Endothelial cell of umbilical vein (primary cell): Measurements from ENCODE around the gene SEMA3G. TPM values are rescaled to one million over a fixed set of nuclear protein-coding genes. Genes with fewer than 3 reads are reported as not detected.

Experiments
- BruUV-seq: library from RNA; stranded (reverse); fragments of 400-500 nt; replicated peaks from 2 replicates; lab custom pipeline; 2021; lab: Mats Ljungman, UMichigan
- CTCF ChIA-PET: fragments of 300-600, 350-600 bp; sonication (Branson Sonifier 250); formaldehyde crosslinking; loops from one replicate; lab custom pipeline; 2021; ENCODE audit warnings: antibody characterized with exemption, inconsistent platforms; lab: Charles Lee
- POLR2A ChIA-PET: fragments of 300-600, 350-600 bp; sonication (Branson Sonifier 250); formaldehyde crosslinking; loops from one replicate; lab custom pipeline; 2021; ENCODE audit warnings: antibody characterized with exemption, inconsistent platforms; lab: Charles Lee
- DNase-seq: peaks from one replicate; pipeline ENCODE4 v3.0.0-alpha.2; 2011; ENCODE audit warnings: low read depth, low spot score
- FAIRE-seq: peaks from 2 replicates; lab custom pipeline; 2011; peaks lifted over from hg19 to GRCh38; lab: Jason Lieb, UNC
- H2AFZ ChIP-seq: 2 replicates; pipeline ENCODE4 v1.6.0; 2012; ENCODE audit warnings: low read depth, low read length, control low read depth, inconsistent platforms
- H3K27ac ChIP-seq: 2 replicates; pipeline ENCODE4 v1.5.1; 2011; ENCODE audit warnings: low read depth, mild to moderate bottlenecking, control low read depth, low read length, moderate library complexity; ENCODE audit not compliant: insufficient read depth
- H3K27me3 ChIP-seq, 2 experiments: 2 replicates each; pipeline versions ENCODE4 v1.6.0 to v1.6.1; 2011; ENCODE audit warnings: low read length in 2 of 2, mixed read lengths in 1 of 2; ENCODE audit not compliant: control insufficient read depth in 2 of 2, insufficient read depth in 2 of 2
- H3K36me3 ChIP-seq, 2 experiments: 2 replicates in 1 of 2; 3 replicates in 1 of 2; pipeline ENCODE4 v1.5.1; 2011; ENCODE audit warnings: low read length in 2 of 2, mild to moderate bottlenecking in 1 of 2, moderate library complexity in 1 of 2; ENCODE audit not compliant: control insufficient read depth in 2 of 2, insufficient read depth in 2 of 2; ENCODE audit errors: extremely low read depth in 1 of 2
- H3K4me1 ChIP-seq: 3 replicates; pipeline ENCODE4 v1.5.1; 2011; ENCODE audit warnings: mild to moderate bottlenecking, low read length; ENCODE audit not compliant: control insufficient read depth, insufficient read depth; ENCODE audit errors: extremely low read depth
- H3K4me2 ChIP-seq: 2 replicates; pipeline ENCODE4 v1.6.1; 2011; ENCODE audit warnings: low read length, control low read depth, mixed read lengths; ENCODE audit not compliant: insufficient read depth
- H3K4me3 ChIP-seq, 3 experiments: fragments of 200-600 bp in 1 of 3; sonication (generic), shearing (Covaris generic) in 1 of 3; replicated peaks in 1 of 3; 2 replicates each; pipeline ENCODE4 v1.5.1; 2011 to 2016; ENCODE audit warnings: control low read depth in 3 of 3, low read length in 3 of 3, mild to moderate bottlenecking in 2 of 3, inconsistent platforms in 1 of 3, low read depth in 1 of 3, moderate library complexity in 1 of 3; ENCODE audit not compliant: insufficient read depth in 1 of 3
- H3K79me2 ChIP-seq: 2 replicates; pipeline ENCODE4 v1.6.0; 2012; ENCODE audit warnings: low read length, inconsistent platforms; ENCODE audit not compliant: control insufficient read depth, insufficient read depth
- H3K9ac ChIP-seq: replicated peaks from 2 replicates; pipeline ENCODE3; 2011; ENCODE audit warnings: low read length, control low read depth; ENCODE audit not compliant: insufficient read depth; ENCODE audit errors: extremely low read depth
- H3K9me1 ChIP-seq: replicated peaks from 3 replicates; pipeline ENCODE4 v1.6.0; 2011; ENCODE audit warnings: mild to moderate bottlenecking, low read length; ENCODE audit not compliant: control insufficient read depth, insufficient read depth; ENCODE audit errors: extremely low read depth
- H3K9me3 ChIP-seq: replicated peaks from 2 replicates; pipeline ENCODE4 v1.5.1; 2012; ENCODE audit warnings: low read length, inconsistent platforms; ENCODE audit not compliant: control insufficient read depth, insufficient read depth
- H4K20me1 ChIP-seq: replicated peaks from 2 replicates; pipeline ENCODE3; 2011; ENCODE audit warnings: mild to moderate bottlenecking, low read length; ENCODE audit not compliant: control insufficient read depth, insufficient read depth; ENCODE audit errors: extremely low read depth
- CTCF ChIP-seq, 2 donors: IDR thresholded peaks; 1 replicate in 1 of 2; 2 replicates in 1 of 2; pipeline ENCODE4 v1.5.1; 2011; ENCODE audit warnings: low read length in 2 of 2, mild to moderate bottlenecking in 2 of 2, moderate library complexity in 2 of 2, control low read depth in 1 of 2, inconsistent platforms in 1 of 2, low read depth in 1 of 2; ENCODE audit not compliant: insufficient read depth in 1 of 2; ENCODE audit errors: extremely low read depth in 1 of 2
- EZH2 ChIP-seq: IDR thresholded peaks from 2 replicates; pipeline ENCODE4 v1.6.1; 2012; ENCODE audit warnings: borderline replicate concordance, low read depth, mild to moderate bottlenecking, moderate library complexity, low read length, inconsistent platforms; ENCODE audit not compliant: severe bottlenecking
- FOS ChIP-seq: IDR thresholded peaks from 2 replicates; pipeline ENCODE4 v1.6.1; 2011; ENCODE audit warnings: mild to moderate bottlenecking, low read length, moderate library complexity, borderline replicate concordance; ENCODE audit not compliant: insufficient read depth
- JUN ChIP-seq: IDR thresholded peaks from 2 replicates; pipeline ENCODE4 v1.6.1; 2011; ENCODE audit warnings: borderline replicate concordance, low read depth; ENCODE audit not compliant: insufficient read length, insufficient read depth
- MYC ChIP-seq: IDR thresholded peaks from one replicate; pipeline ENCODE4 v1.6.1; 2011; ENCODE audit warnings: mild to moderate bottlenecking, low read depth, low read length
- POLR2A ChIP-seq: IDR thresholded peaks from 2 replicates; pipeline ENCODE4 v1.6.1; 2012; ENCODE audit warnings: low read depth, mild to moderate bottlenecking, control low read depth, low read length
- POLR2AphosphoS5 ChIP-seq: IDR thresholded peaks from 2 replicates; pipeline ENCODE4 v1.6.1; 2012; ENCODE audit warnings: low read depth, mild to moderate bottlenecking, control low read depth, low read length, moderate library complexity; ENCODE audit not compliant: insufficient read depth
- dilution Hi-C: fragments of 300-500 bp; cut with MboI; formaldehyde crosslinking; loops from one replicate; pipeline ENCODE4 v1.15.0; 2019; ENCODE audit warnings: low sequenced_read_pairs; ENCODE audit not compliant: extremely low pct_ligation_motif_present
- intact Hi-C: fragments of 100-400 bp; cut with micrococcal nuclease; formaldehyde crosslinking; loops from one replicate; pipeline ENCODE4 v1.10.0; 2022
- polyA plus RNA-seq, 4 experiments: library from polyadenylated mRNA; depleted of rRNA in 3 of 4; stranded (reverse) in 3 of 4; unstranded in 1 of 4; fragments of >200 nt; gene quantifications; 2 replicates each; pipeline versions ENCODE4 v1.2.1 to v1.2.3, GENCODE V29; 2011 to 2012; ENCODE audit warnings: missing spikeins in 1 of 4
- total RNA-seq: library from RNA; stranded (reverse); gene quantifications from 2 replicates; pipeline ENCODE4 v1.2.3, GENCODE V29; 2021

The SEMA3G gene
- total and polyA plus RNA-seq, 2 donors (not counting 3 experiments of a cell fraction or from before 2014, with no cell fraction given): 22.6 to 27.9 TPM

DNA sequence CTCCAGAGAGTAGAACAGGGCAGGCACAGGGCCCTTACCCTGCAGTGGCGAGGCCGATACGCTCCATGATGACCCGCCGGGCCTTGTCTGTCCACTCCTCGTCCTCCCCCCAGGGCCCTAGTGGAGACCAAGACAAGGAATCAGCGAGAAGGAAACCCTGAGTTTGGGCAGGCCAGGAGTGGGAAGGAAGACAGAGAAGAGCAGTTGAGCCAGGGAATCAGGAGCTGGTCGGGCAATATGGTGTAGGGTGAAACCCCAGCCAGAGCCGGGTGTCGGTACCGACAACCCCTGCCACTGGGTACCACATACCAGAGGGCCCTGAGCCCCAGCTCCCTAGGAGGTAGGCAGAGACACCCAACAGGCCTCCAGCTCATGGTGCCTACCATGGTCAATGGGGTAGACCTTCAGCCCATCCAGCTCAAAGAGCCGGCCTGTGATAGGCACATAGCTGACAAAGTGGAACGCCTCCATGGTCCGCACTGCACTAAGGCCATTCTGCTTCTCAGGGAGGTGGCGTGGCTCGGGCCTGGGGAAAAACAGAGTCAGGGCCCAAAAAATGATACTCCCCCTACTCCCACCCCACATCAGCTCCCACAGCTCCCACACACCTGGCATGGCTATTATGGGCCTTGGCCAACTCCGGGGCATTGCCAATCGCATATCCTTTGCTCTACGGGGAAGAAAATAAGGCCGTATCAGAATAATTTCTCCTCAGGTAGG, 38.0 kb downstream of the SEMA3G start:
- no peaks in the 10 kb centered on the region for H3K9me3 ChIP-seq
- no peaks in the 10 kb centered on the region for H4K20me1 ChIP-seq
- FAIRE-seq (no peak), DNase-seq (no peak)
- dilution Hi-C loops: no loop called here
- no TSS peak for BruUV-seq
- H3K4me2 ChIP-seq: no peak overlapping the region
- POLR2A ChIA-PET: interaction anchor here (0.5 kb wide), 1 partner anchor 35 kb away, joined by 3 read pairs; no protein-coding TSS in a partner anchor
- no peaks in the 10 kb centered on the region for H3K9me1 ChIP-seq
- peaks cover 20% of the 10 kb centered on the region for H3K4me1 ChIP-seq
- H3K27me3 ChIP-seq: no peaks in the 10 kb centered on the region
- TF ChIP-seq POLR2A: no peak
- TF ChIP-seq POLR2AphosphoS5: no peak
- TF ChIP-seq FOS: no peak
- TF ChIP-seq CTCF (IDR thresholded peaks at IDR 0.05; ENCODE audit: extremely low read depth in 1 of 2, insufficient read depth in 1 of 2, low read depth in 1 of 2, low read length in 2 of 2): no peak
- TF ChIP-seq JUN: no peak
- no peak for TF ChIP-seq EZH2
- TF ChIP-seq MYC: no peak
- no peak overlapping the region for H3K9ac ChIP-seq
- CTCF ChIA-PET: interaction anchor here (1.0 kb wide), 1 partner anchor 18 kb away, joined by 3 read pairs; no protein-coding TSS in a partner anchor
- peaks cover 18% of the 10 kb centered on the region for H3K79me2 ChIP-seq
- no peak overlapping the region for H3K4me3 ChIP-seq
- no peak overlapping the region for H2AFZ ChIP-seq
- H3K36me3 ChIP-seq: peaks cover 6 to 62% of the 10 kb centered on the region in 2 experiments
- intact Hi-C loops: no loop called here
- H3K27ac ChIP-seq: no peak overlapping the region
